Measurements from ENCODE around the gene KLK3.
"Not testable (repeated sequence)": the region's sequence is repeated elsewhere in the genome, so short reads cannot be mapped to it uniquely, and the experiment has no call there.

KLK3 gene

GRCh38 chr19:50891253-50891625 is 36.5 kb downstream of the KLK3 start:
- Histone ChIP-seq H3K27ac (ENCODE audit: low read length) (no peak overlapping the region), H4K20me1 (ENCODE audit: insufficient read depth, low read length) (no peaks in the 10 kb centered on the region), H3K4me1 (ENCODE audit: low read length) (peaks cover 20% of the 10 kb centered on the region), H3K9me3 (ENCODE audit: insufficient read depth, low read length) (peaks cover 6% of the 10 kb centered on the region; the same call in 1 of the 2 replicates), H3K4me3 (ENCODE audit: low read length) (no peak overlapping the region), H3K36me3 (replicated peaks; ENCODE audit: low read depth, low read length) (no peaks in the 10 kb centered on the region), H2AFZ (ENCODE audit: low read depth, low read length) (no peak overlapping the region), H3K4me2 (ENCODE audit: low read length) (peak overlapping the region; percentile 39), H3K79me2 (ENCODE audit: low read length) (no peaks in the 10 kb centered on the region), H3K27me3 (ENCODE audit: low read depth, low read length) (peaks cover 25% of the 10 kb centered on the region), H3K9ac (ENCODE audit: low read length) (no peak overlapping the region)
- no peak for TF ChIP-seq CTCF (IDR thresholded peaks at IDR 0.05; ENCODE audit: low read depth, low read length)
- no peak for TF ChIP-seq EZH2phosphoT487 (IDR thresholded peaks at IDR 0.05; ENCODE audit: low read depth)

- Histone ChIP-seq H4K20me1 (ENCODE audit: insufficient read depth, low read length) (no peaks in the 10 kb centered on the region), H3K4me1 (ENCODE audit: low read length) (peaks cover 38% of the 10 kb centered on the region), H3K9ac (ENCODE audit: low read length) (no peak overlapping the region), H3K4me2 (ENCODE audit: low read length) (no peak overlapping the region), H2AFZ (ENCODE audit: low read depth, low read length) (no peak overlapping the region), H3K79me2 (ENCODE audit: low read length) (no peaks in the 10 kb centered on the region), H3K27ac (ENCODE audit: low read length) (no peak overlapping the region), H3K4me3 (ENCODE audit: low read length) (no peak overlapping the region), H3K36me3 (replicated peaks; ENCODE audit: low read depth, low read length) (no peaks in the 10 kb centered on the region), H3K27me3 (ENCODE audit: low read depth, low read length) (peaks cover 14% of the 10 kb centered on the region), H3K9me3 (ENCODE audit: insufficient read depth, low read length) (peaks cover 6% of the 10 kb centered on the region; the same call in 1 of the 2 replicates)
- peak; percentile 50 for TF ChIP-seq CTCF (IDR thresholded peaks at IDR 0.05; ENCODE audit: low read depth, low read length)
- no peak for TF ChIP-seq EZH2phosphoT487 (IDR thresholded peaks at IDR 0.05; ENCODE audit: low read depth)
Observed at GRCh38 chr19:50893047-50893736, 38.5 kb downstream of the KLK3 start.

- H3K27ac ChIP-seq (ENCODE audit: low read length): no peak overlapping the region
- H3K4me2 ChIP-seq (ENCODE audit: low read length): no peak overlapping the region
- H3K27me3 ChIP-seq (ENCODE audit: low read depth, low read length): 0 out of 2 replicates have a peak, but pooled peaks cover 2% of the 10 kb centered on the region
- peaks cover 6% of the 10 kb centered on the region; the same call in 1 of the 2 replicates for H3K9me3 ChIP-seq (ENCODE audit: insufficient read depth, low read length)
- peaks cover 46% of the 10 kb centered on the region for H3K4me1 ChIP-seq (ENCODE audit: low read length)
- no peaks in the 10 kb centered on the region for H3K36me3 ChIP-seq (replicated peaks; ENCODE audit: low read depth, low read length)
- H4K20me1 ChIP-seq (ENCODE audit: insufficient read depth, low read length): no peaks in the 10 kb centered on the region
- no peaks in the 10 kb centered on the region for H3K79me2 ChIP-seq (ENCODE audit: low read length)
- H2AFZ ChIP-seq (ENCODE audit: low read depth, low read length): no peak overlapping the region
- H3K9ac ChIP-seq (ENCODE audit: low read length): no peak overlapping the region
- TF ChIP-seq CTCF (IDR thresholded peaks at IDR 0.05; ENCODE audit: low read depth, low read length) (no peak), EZH2phosphoT487 (IDR thresholded peaks at IDR 0.05; ENCODE audit: low read depth) (no peak)
- no peak overlapping the region for H3K4me3 ChIP-seq (ENCODE audit: low read length)
Observed at GRCh38 chr19:50894478-50895356, 40.0 kb downstream of the KLK3 start.

GRCh38 chr19:50896089-50896590 is 41.4 kb downstream of the KLK3 start:
- H3K9ac ChIP-seq (ENCODE audit: low read length); H4K20me1 ChIP-seq (ENCODE audit: insufficient read depth, low read length); H3K36me3 ChIP-seq (replicated peaks; ENCODE audit: low read depth, low read length); H3K4me3 ChIP-seq (ENCODE audit: low read length); H3K79me2 ChIP-seq (ENCODE audit: low read length); H3K27me3 ChIP-seq (ENCODE audit: low read depth, low read length); H3K9me3 ChIP-seq (ENCODE audit: insufficient read depth, low read length); H2AFZ ChIP-seq (ENCODE audit: low read depth, low read length): not testable (repeated sequence)
- Histone ChIP-seq H3K4me1 (ENCODE audit: low read length) (peaks cover 37% of the 10 kb centered on the region), H3K27ac (ENCODE audit: low read length) (peak overlapping the region; percentile 78), H3K4me2 (ENCODE audit: low read length) (peak overlapping the region; percentile 85)

All from OCI-LY3 (cell line).